GM23248 (cell line): ENCODE data around the gene IFFO2. TPM values are rescaled to one million over a fixed set of nuclear protein-coding genes. Genes with fewer than 3 reads are reported as not detected.

Experiments used
- DNase-seq: peaks from one replicate; pipeline ENCODE4 v3.0.0-alpha.2; 2015
- H2AFZ ChIP-seq: fragments of 200-600 bp; sonication (generic); 2 replicates; pipeline ENCODE4 v1.6.1; 2016; ENCODE audit warnings: antibody characterized with exemption
- H3F3A ChIP-seq: fragments of 200-600 bp; sonication (generic); 2 replicates; pipeline ENCODE4 v1.6.1; 2016; ENCODE audit warnings: mild to moderate bottlenecking, antibody characterized with exemption, mixed run types; ENCODE audit not compliant: insufficient read depth
- H3K27ac ChIP-seq: fragments of 200-600 bp; sonication (generic); 2 replicates; pipeline ENCODE4 v1.5.1; 2016; ENCODE audit warnings: mild to moderate bottlenecking
- H3K27me3 ChIP-seq: fragments of 200-600 bp; sonication (generic); replicated peaks from 2 replicates; pipeline ENCODE4 v1.6.1; 2016; ENCODE audit warnings: mild to moderate bottlenecking; ENCODE audit not compliant: insufficient read depth
- H3K36me3 ChIP-seq: fragments of 200-600 bp; sonication (generic); 2 replicates; pipeline ENCODE4 v1.6.1; 2016; ENCODE audit warnings: low read depth, mild to moderate bottlenecking
- H3K4me1 ChIP-seq: fragments of 200-600 bp; sonication (generic); 2 replicates; pipeline ENCODE4 v1.6.1; 2016; ENCODE audit warnings: mild to moderate bottlenecking; ENCODE audit not compliant: insufficient read depth
- H3K4me2 ChIP-seq: fragments of 200-600 bp; sonication (generic); one replicate; pipeline ENCODE4 v1.6.1; 2016; ENCODE audit warnings: mild to moderate bottlenecking; ENCODE audit not compliant: unreplicated experiment
- H3K4me3 ChIP-seq: fragments of 200-600 bp; sonication (generic); 2 replicates; pipeline ENCODE4 v1.5.1; 2016; ENCODE audit warnings: mild to moderate bottlenecking
- H3K79me2 ChIP-seq: fragments of 200-600 bp; sonication (generic); 2 replicates; pipeline ENCODE4 v1.6.1; 2016; ENCODE audit warnings: mild to moderate bottlenecking; ENCODE audit not compliant: insufficient read depth
- H3K9ac ChIP-seq: fragments of 200-600 bp; sonication (generic); 2 replicates; pipeline ENCODE4 v1.6.1; 2016; ENCODE audit warnings: mild to moderate bottlenecking
- H3K9me2 ChIP-seq: fragments of 200-600 bp; sonication (generic); 2 replicates; pipeline ENCODE4 v1.6.1; 2016; ENCODE audit warnings: mixed run types, mild to moderate bottlenecking, moderate library complexity; ENCODE audit not compliant: insufficient read depth
- H3K9me3 ChIP-seq: fragments of 200-600 bp; sonication (generic); one replicate; pipeline ENCODE4 v1.6.1; 2017; ENCODE audit warnings: low read depth
- H4K20me1 ChIP-seq: fragments of 200-600 bp; sonication (generic); 2 replicates; pipeline ENCODE4 v1.6.0; 2016; ENCODE audit not compliant: insufficient read depth
- EZH2 ChIP-seq: fragments of 200-600 bp; sonication (generic); IDR thresholded peaks from 2 replicates; pipeline ENCODE4 v1.6.1; 2018; ENCODE audit warnings: antibody characterized with exemption, mild to moderate bottlenecking; ENCODE audit not compliant: insufficient read depth, poor library complexity, severe bottlenecking
- EZH2phosphoT487 ChIP-seq: fragments of 200-600 bp; sonication (generic); IDR thresholded peaks from 2 replicates; pipeline ENCODE4 v1.6.1; 2018; ENCODE audit warnings: antibody characterized with exemption, moderate library complexity, mild to moderate bottlenecking, low read depth; ENCODE audit not compliant: insufficient read depth
- WGBS, 2 experiments: methylation state at CpG; one replicate each; pipeline ENCODE4 v1.1.6; 2015 to 2017; ENCODE audit warnings: low lambda C conversion rate in 2 of 2, low coverage in 1 of 2; ENCODE audit errors: missing lambda C conversion rate in 2 of 2; 5-methylcytosine and 5-hydroxymethylcytosine counted together
- in situ Hi-C: fragments of 300-500 bp; cut with MboI; formaldehyde crosslinking; loops from 2 replicates; pipeline ENCODE4 v1.15.0; 2020
- polyA plus RNA-seq: library from polyadenylated mRNA; unstranded; fragments of >200 nt; fragmentation: Nextera tagmentation; extraction: Ambion mirVana; gene quantifications from 2 replicates; pipeline ENCODE4 v1.2.1, GENCODE V29; 2016
- total RNA-seq: library from RNA; depleted of rRNA; stranded (reverse); fragments of >200 nt; shearing (Covaris generic); gene quantifications from 2 replicates; pipeline ENCODE4 v1.2.3, GENCODE V29; 2014

The IFFO2 gene
- total and polyA plus RNA-seq, 2 experiments from 2014 or later, result 0.60 to 12.8 TPM

GRCh38 chr1:18938008-18938706 lies 18.3 kb downstream of the IFFO2 start:
- no peaks in the 10 kb centered on the region for H3K27me3 ChIP-seq
- H3K9ac ChIP-seq, result no peak overlapping the region
- H3K4me1 ChIP-seq, result peaks cover 20% of the 10 kb centered on the region
- no peak overlapping the region for H3K4me2 ChIP-seq
- H2AFZ ChIP-seq, result no peak overlapping the region
- peak; percentile 57 for DNase-seq
- H3K79me2 ChIP-seq, result peaks cover 100% of the 10 kb centered on the region
- WGBS, 2 experiments, result 81 to 89% methylated on average over 14 of the region's 14 CpGs
- no peak overlapping the region for H3K4me3 ChIP-seq
- no peaks in the 10 kb centered on the region for H3F3A ChIP-seq
- no peaks in the 10 kb centered on the region for H3K9me3 ChIP-seq
- no peaks in the 10 kb centered on the region for H3K36me3 ChIP-seq
- TF ChIP-seq EZH2phosphoT487 (no peak), EZH2 (no peak)
- in situ Hi-C loops, result no loop called here
- no peak overlapping the region for H3K27ac ChIP-seq
- H3K9me2 ChIP-seq, result no peaks in the 10 kb centered on the region
- H4K20me1 ChIP-seq, result no peaks in the 10 kb centered on the region

GRCh38 chr1:18937539-18937938 lies 18.9 kb downstream of the IFFO2 start:
- Histone ChIP-seq H3K4me2 (no peak overlapping the region), H3F3A (no peaks in the 10 kb centered on the region), H3K4me3 (no peak overlapping the region), H4K20me1 (no peaks in the 10 kb centered on the region), H2AFZ (no peak overlapping the region), H3K9me3 (no peaks in the 10 kb centered on the region), H3K36me3 (no peaks in the 10 kb centered on the region), H3K9ac (no peak overlapping the region), H3K4me1 (peaks cover 20% of the 10 kb centered on the region), H3K9me2 (no peaks in the 10 kb centered on the region), H3K27me3 (no peaks in the 10 kb centered on the region), H3K79me2 (peaks cover 100% of the 10 kb centered on the region), H3K27ac (no peak overlapping the region)
- 83 to 87% methylated on average over 8 of the region's 8 CpGs for WGBS, 2 experiments
- no peak for DNase-seq
- in situ Hi-C loops, result no loop called here
- TF ChIP-seq EZH2, result no peak

GRCh38 chr1:18936814-18937481 lies 19.5 kb downstream of the IFFO2 start:
- Histone ChIP-seq H2AFZ (no peak overlapping the region), H3K9ac (no peak overlapping the region), H3F3A (no peaks in the 10 kb centered on the region), H3K9me3 (no peaks in the 10 kb centered on the region), H3K36me3 (no peaks in the 10 kb centered on the region), H3K79me2 (peaks cover 100% of the 10 kb centered on the region), H3K4me3 (no peak overlapping the region), H3K4me1 (peaks cover 20% of the 10 kb centered on the region), H3K4me2 (no peak overlapping the region), H4K20me1 (no peaks in the 10 kb centered on the region), H3K9me2 (no peaks in the 10 kb centered on the region), H3K27me3 (no peaks in the 10 kb centered on the region), H3K27ac (no peak overlapping the region)
- WGBS, 2 experiments, result 75 to 77% methylated on average over 11 of the region's 11 CpGs
- in situ Hi-C loops, result no loop called here
- TF ChIP-seq EZH2phosphoT487 (no peak), EZH2 (no peak)
- DNase-seq, result no peak

DNA sequence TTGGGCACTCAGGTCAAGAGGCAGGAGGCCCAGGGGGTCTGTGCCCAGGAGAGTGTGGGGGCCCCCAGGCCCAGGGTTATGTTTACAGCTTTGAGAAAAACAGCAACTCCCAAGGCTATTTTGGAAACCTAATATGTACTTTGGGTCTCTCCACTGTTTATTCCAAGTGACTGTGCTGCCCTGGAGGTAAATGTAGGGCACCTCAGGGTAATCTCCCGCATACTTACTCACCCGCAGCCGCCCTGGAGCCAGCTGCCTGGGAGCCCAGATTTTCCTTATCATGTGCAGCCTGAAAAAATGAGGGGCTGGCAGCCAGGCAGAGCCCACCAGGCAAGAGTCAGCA lies 20.0 kb downstream of the IFFO2 start:
- in situ Hi-C loops, result no loop called here
- Histone ChIP-seq H3K9ac (no peak overlapping the region), H3K4me1 (peaks cover 20% of the 10 kb centered on the region), H3F3A (no peaks in the 10 kb centered on the region), H3K27ac (no peak overlapping the region), H3K9me3 (no peaks in the 10 kb centered on the region), H4K20me1 (no peaks in the 10 kb centered on the region), H3K9me2 (no peaks in the 10 kb centered on the region), H3K27me3 (no peaks in the 10 kb centered on the region), H3K4me3 (no peak overlapping the region), H3K4me2 (no peak overlapping the region), H2AFZ (no peak overlapping the region), H3K79me2 (peaks cover 100% of the 10 kb centered on the region), H3K36me3 (no peaks in the 10 kb centered on the region)
- no peak for TF ChIP-seq EZH2phosphoT487
- TF ChIP-seq EZH2, result no peak
- 92 to 98% methylated on average over 3 of the region's 3 CpGs for WGBS, 2 experiments
- DNase-seq, result no peak
